Raji (cell line): ENCODE results near the gene HOMER1.

Experiments
- POLR2A ChIP-seq: IDR thresholded peaks from 2 replicates; pipeline ENCODE4 v1.6.1; 2011; ENCODE audit warnings: low read depth, low read length, control low read depth; ENCODE audit not compliant: insufficient read depth

HOMER1 gene

DNA sequence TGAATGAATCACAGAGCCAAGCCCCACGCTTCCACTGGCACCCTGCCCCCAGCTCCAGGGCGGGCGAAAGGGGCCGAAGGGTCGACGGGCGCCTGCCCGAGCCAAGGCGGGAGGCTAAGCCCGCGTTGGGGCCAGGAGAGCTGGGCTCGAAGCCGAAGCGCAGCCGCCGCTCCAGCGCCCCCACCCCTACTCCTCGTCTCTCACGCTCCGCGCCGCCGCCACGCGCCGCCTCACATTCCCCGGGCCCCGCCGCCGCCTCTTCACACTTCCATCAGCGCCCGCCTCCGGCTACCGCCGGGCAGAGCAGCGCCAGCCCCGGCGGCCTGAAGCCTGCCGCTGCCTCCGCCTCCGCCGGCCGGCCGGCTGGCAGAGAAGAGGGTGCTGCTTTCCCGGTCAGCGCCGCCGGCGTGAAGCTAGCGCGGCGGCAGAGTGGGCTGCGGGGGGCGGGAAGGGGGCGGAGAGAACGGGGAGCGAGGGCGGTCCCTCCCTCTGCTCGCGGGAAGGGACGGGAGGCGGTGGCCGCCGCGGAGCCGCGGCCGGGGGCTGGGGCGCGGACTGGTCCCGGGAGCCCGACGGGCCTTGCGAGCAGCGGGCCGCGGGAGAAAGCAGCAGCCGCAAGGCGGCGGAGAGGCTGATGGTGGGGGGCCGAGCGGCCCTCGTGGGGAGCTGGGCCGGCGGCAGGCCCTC is at the start of gene HOMER1:
TSS of gene HOMER1 (minus strand) at position 431 of the 687 bp plus-strand sequence. CDS start 1,360 bp downstream, outside the sequence.
- TF ChIP-seq POLR2A, result no peak

DNA sequence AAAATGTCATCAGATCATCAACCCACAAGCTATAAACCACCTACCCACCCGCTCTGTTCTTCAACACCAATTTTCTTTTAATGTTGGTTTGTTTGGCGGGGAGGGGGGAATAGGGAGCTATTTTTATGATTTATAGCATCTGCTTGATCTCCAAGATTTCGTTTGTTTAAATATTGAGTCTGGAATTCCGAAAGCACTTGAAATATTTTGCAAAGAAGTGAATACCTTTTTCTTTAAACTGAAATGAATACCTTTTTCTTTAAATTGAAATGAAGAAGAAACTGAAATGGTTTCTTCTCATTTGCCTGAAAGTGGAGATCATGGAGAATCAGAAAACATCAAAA is 49.3 kb upstream of the HOMER1 start:
- TF ChIP-seq POLR2A, result no peak

DNA sequence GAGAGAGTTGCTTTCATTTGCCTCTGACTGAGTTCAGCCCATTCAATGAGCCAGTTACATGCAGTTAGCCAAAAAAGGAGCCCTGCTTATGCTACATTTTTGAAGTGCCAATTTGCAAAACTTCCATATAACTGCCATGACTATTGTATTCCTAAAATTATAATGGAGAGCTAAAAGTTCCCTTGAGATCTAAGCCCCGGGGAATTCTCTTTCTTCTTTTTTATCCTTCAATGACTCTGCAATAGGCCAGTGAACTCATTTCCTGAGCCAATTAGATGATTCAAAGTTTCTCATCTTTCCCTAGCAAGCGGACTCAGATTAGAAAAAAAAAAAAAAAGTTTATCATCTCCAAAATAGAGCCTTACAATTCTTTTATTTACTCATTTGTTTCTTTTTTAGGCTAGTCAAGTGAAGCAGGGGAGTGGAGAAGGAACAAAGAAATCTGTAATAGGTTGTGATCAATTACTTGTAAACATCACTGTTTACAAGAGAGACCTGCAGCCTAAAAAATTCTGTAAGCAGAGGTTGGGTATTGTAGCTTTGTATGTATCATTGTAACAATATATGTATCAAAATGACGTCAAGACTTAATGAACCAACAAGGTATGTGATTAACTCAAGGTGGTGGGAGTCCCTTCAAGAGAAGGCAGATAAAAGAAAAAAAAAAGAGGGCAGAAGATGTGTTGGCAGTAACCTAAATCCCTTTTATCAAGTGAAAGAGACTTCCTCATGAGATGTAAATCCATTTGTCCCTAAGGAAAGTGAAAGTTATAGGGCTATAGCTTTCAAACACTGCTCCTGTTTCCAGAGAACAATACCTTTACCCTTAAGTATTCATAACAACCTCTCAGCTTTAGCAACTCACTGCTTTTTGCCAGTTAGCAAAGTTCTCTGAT is 48.7 kb upstream of the HOMER1 start:
- no peak for TF ChIP-seq POLR2A

DNA sequence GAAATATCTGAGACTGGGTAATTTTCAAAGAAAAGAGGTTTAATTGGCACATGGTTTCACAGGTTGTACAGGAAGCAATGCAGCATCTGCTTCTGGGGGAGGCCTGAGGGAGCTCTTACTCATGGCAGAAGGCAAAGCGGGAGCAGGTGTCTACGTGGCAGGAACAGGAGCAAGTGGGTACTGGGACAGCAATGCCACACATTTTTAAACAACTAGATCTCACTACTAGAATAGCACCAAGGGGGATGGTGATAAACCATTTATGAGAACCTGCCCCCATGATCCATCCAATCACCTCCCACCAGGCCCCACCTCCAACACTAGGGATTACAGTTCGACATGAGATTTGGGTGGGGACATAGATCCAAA is 47.6 kb upstream of the HOMER1 start:
- no peak for TF ChIP-seq POLR2A

DNA sequence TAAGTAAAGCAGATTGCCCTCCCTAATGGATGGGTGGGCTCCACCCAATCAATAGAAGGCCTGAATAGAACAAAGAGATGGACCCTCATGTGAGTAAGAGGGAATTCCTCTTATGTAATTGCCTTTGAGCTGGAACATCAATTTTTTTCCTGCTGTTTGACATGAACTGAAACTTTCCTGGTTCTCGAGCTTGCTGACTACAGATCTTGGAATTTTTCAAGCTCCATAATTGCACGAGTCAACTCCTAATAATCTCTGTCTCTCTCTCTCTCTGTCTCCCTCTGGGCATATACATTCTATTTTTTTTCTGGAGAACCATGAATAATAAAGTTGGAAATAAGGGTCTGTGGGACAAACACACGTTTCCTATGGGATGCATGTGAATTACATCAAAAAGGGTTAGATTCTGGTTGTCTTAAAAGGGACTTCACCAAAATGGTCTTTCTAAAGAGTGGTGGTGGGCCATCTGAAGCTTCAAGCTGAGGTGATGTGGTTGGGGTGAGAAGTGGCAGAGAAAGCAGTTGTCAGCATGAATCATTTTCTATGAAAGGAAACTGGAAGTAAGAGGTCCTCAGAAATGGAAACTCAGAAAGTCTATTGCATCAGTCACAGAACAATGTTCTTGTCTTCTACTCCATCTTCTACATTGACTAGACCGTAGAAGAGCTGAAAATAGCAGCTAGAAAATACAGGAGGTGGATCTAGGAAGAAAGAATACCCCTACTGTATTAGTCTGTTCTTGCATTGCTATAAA is 47.0 kb upstream of the HOMER1 start:
- TF ChIP-seq POLR2A, result no peak

- no peak for TF ChIP-seq POLR2A
These were observed 41.5 kb upstream of the HOMER1 start for GRCh38 chr5:79555418-79555817.

DNA sequence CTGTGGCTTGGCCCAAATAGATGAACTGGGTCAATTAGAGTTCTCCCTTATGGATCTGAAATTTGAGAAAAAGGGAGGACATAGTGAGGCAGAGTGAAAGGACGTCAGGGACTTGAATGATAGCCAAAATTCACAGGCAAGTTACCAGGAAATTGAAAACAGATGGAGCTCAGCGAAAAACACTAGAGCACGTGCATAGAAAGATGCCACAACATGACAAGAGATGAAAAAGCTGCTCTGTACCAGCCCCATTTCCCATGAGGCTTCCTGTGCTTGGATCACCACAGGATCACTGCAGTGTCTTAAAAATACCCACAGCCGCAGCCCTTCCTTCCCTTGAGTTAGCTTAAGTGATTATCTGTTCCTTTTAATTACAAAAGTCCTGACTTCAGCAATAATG is 39.0 kb upstream of the HOMER1 start:
- TF ChIP-seq POLR2A, result no peak

DNA sequence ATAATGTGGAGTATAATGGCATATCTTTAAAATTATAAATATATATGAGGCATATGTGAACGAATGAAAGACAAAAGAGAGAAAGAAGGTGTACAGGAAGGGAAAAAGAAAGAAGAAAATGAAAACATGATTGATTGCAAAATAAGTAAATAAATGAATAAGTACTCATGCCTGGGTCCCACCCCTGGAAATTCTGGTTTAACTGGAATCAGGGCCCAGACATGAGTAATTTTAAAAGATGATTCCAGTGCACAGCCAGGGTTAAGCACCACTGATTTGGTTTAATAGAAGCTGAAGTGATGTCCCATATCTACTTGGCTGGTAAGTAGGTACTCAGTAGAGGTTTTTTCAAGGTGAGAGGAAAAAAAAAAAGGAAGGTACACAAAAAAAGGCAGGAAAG is 34.0 kb upstream of the HOMER1 start:
- no peak for TF ChIP-seq POLR2A

DNA sequence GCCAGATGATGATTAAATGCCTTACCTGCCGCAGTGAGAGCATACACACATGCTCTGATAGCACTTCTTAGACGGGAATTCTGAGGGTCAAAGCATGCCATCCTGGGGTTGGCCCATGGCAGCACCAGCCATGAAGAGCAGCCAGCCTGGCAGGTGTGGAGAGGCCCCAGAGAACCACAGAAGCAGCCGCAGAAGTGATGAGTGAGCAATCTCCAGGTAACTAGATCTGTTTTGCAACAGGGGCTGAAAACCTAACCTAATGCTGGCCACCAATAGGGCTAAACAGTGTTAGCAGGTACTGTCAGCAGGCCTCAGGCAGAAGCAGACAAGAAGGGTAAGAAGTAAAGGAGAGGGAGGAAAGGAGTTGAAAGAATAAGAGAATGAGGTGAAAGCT is 33.5 kb upstream of the HOMER1 start:
- no peak for TF ChIP-seq POLR2A

- TF ChIP-seq POLR2A, result no peak
These were observed 33.0 kb upstream of the HOMER1 start for GRCh38 chr5:79546782-79547428.

DNA sequence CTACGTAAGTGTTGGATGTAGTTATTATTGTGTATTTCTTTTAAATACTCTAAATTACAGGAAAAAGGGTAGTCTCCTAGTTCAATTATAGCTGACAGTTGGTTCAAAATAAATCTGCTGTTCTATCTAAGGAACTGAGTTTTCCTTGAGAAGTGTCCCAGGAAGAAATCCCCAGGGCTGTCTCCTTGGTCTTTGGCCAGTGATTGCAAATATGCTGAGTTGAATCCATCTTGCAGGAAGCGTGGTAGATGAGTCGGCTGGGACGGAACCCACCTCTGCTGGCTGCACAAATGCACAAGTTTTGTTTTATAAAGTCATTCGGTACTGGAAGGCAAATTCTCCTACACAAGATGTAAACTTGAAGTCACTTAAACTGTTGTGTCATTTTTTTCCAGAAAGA is 30.2 kb upstream of the HOMER1 start:
- no peak for TF ChIP-seq POLR2A

DNA sequence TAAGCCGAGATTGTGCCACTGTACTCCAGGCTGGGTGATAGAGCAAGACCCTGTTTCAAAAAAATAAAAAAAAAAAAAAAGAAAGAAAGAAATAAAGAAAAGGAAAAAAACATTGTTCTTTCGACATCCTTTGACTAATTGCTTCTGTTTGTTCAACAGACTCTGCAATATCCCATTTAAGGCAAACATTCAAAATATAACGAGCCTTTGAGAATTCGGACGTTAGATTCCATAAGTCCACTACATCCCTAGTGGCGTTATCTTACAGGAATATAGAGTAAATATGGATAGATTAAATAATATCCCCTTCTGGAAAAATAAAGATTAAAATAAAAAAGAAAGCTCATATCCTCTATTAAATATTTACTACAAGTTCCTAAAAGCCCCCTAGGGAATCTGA is 27.0 kb upstream of the HOMER1 start:
- TF ChIP-seq POLR2A, result no peak

DNA sequence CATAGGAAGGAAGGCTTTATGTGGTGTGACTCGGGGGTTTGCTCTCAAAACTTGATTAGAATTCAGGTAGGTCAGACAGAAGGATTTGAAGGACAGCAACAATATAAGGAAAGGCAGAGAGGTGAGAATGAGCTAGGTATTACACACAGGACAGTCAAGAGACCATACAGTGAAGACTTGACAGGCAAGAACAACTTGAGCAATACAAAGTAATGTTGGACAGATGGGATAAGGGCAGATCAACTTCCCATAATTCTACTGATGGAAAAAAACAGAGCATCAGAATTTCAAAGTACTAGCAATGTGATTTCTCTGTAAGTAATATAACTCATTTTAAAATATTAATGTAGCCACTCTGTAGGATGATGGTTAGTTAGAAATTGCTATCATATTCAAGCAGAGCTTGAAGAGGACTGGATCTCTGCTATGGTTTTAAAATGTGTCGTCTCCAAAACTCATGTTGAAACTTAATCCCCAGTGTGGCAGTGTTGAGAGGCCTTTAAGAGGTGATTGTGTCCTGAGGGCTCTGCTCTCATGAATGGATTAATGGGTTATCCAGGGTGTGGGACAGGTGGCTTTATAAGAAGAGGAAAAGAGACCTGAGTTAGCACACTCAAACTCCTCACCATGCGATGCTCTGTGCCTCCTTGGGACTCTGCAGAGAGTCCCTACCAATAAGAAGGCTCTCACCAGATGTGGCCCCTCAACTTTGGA is 22.4 kb upstream of the HOMER1 start:
- no peak for TF ChIP-seq POLR2A

GRCh38 chr5:79535477-79536192 is 21.7 kb upstream of the HOMER1 start:
- TF ChIP-seq POLR2A, result no peak
